HepG2 (cell line): Measurements from ENCODE around the gene KATNB1. TPM values are rescaled to one million over a fixed set of nuclear protein-coding genes. Genes with fewer than 3 reads are reported as not detected.

Source experiments
- AGO1 ChIP-seq: fragments of 200-400 bp; formaldehyde crosslinking; IDR thresholded peaks from 2 replicates; pipeline ENCODE4 v1.6.1; 2017; ENCODE audit warnings: mild to moderate bottlenecking, low read depth, low read length, moderate library complexity; ENCODE audit not compliant: poor library complexity, severe bottlenecking
- CHD2 ChIP-seq: IDR thresholded peaks from 2 replicates; pipeline ENCODE4 v1.6.1; 2011; ENCODE audit warnings: low read depth, low read length, improper control_type of control experiment
- MAFG ChIP-seq: sonication (generic); formaldehyde crosslinking; IDR thresholded peaks from 2 replicates; pipeline ENCODE4 v1.5.1; 2020; ENCODE audit warnings: mild to moderate bottlenecking, missing genetic modification reagents
- MIXL1 ChIP-seq: IDR thresholded peaks from 2 replicates; pipeline ENCODE4 v1.6.1; 2016
- MYC ChIP-seq: sonication (generic); formaldehyde crosslinking; IDR thresholded peaks from 2 replicates; pipeline ENCODE4 v1.9.0; 2021; ENCODE audit warnings: missing genetic modification reagents, borderline replicate concordance
- NFYC ChIP-seq: IDR thresholded peaks from 2 replicates; pipeline ENCODE4 v1.6.1; 2016; ENCODE audit warnings: missing genetic modification reagents, missing compliant biosample characterization
- NRL ChIP-seq: sonication (generic); formaldehyde crosslinking; IDR thresholded peaks from 2 replicates; pipeline ENCODE4 v1.5.0; 2020; ENCODE audit warnings: missing genetic modification reagents, mild to moderate bottlenecking, moderate library complexity, borderline replicate concordance
- SAP130 ChIP-seq: IDR thresholded peaks from 2 replicates; pipeline ENCODE4 v1.6.1; 2016; ENCODE audit warnings: low read depth
- SPEN ChIP-seq: sonication (generic); formaldehyde crosslinking; IDR thresholded peaks from 2 replicates; pipeline ENCODE4 v1.5.1; 2020; ENCODE audit warnings: low read depth, mild to moderate bottlenecking, missing genetic modification reagents
- STAG1 ChIP-seq: sonication (generic); formaldehyde crosslinking; IDR thresholded peaks from 2 replicates; pipeline ENCODE4 v1.4.0; 2020; ENCODE audit warnings: missing genetic modification reagents
- TBL1XR1 ChIP-seq: fragments of 150-350 bp; IDR thresholded peaks from 2 replicates; pipeline ENCODE4 v1.6.1; 2014; ENCODE audit warnings: borderline replicate concordance, low read length; ENCODE audit not compliant: partially characterized antibody
- ZBTB7B ChIP-seq: sonication (generic); formaldehyde crosslinking; IDR thresholded peaks from 2 replicates; pipeline ENCODE4 v1.4.0; 2020; ENCODE audit warnings: missing genetic modification reagents
- ZNF572 ChIP-seq: sonication (generic); formaldehyde crosslinking; IDR thresholded peaks from 2 replicates; pipeline ENCODE4 v1.5.1; 2020; ENCODE audit warnings: mild to moderate bottlenecking, missing genetic modification reagents
- ZNF605 ChIP-seq: sonication (generic); formaldehyde crosslinking; IDR thresholded peaks from 2 replicates; pipeline ENCODE4 v1.8.0; 2022; ENCODE audit warnings: mild to moderate bottlenecking, missing genetic modification reagents
- ZNF614 ChIP-seq: IDR thresholded peaks from 2 replicates; pipeline ENCODE4 v1.6.1; 2018; ENCODE audit warnings: missing biosample characterization, missing genetic modification reagents, inconsistent platforms, borderline replicate concordance
- ZNF761 ChIP-seq: sonication (generic); formaldehyde crosslinking; conservative IDR thresholded peaks from 2 replicates; pipeline ENCODE4 v1.4.0; 2020; ENCODE audit warnings: mild to moderate bottlenecking, missing genetic modification reagents
- polyA plus RNA-seq, 8 experiments: library from polyadenylated mRNA; depleted of rRNA in 3 of 8; stranded (reverse) in 7 of 8; unstranded in 1 of 8; fragments of >200 nt; fragmentation: Illumina TruSeq in 4 of 8; extraction: Trizol in 4 of 8; gene quantifications; 2 replicates each; pipeline versions ENCODE4 v1.2.1 to v1.2.3, GENCODE V29; 2011 to 2016; ENCODE audit warnings: low read depth in 4 of 8, missing spikeins in 1 of 8, mixed read lengths in 1 of 8; ENCODE audit not compliant: insufficient read depth in 1 of 8
- total RNA-seq, 5 experiments: library from RNA; depleted of rRNA; stranded (reverse); fragments of >200 nt; fragmentation: Illumina TruSeq; extraction: Trizol; gene quantifications; 2 replicates each; pipeline ENCODE4 v1.2.3, GENCODE V29; 2016; ENCODE audit warnings: low read depth in 1 of 5
- TF ChIP-seq, protein P1 (sequence below): IDR thresholded peaks from 2 replicates; pipeline ENCODE4 v1.6.1; 2016; ENCODE audit warnings: low read depth, missing genetic modification reagents, missing compliant biosample characterization
- TF ChIP-seq, protein P2 (sequence below), 2 experiments: sonication (generic) in 1 of 2; formaldehyde crosslinking in 1 of 2; IDR thresholded peaks; 2 replicates each; pipeline versions ENCODE4 v1.5.1 to v1.6.1; 2011 to 2020; ENCODE audit warnings: borderline replicate concordance in 1 of 2, low read depth in 1 of 2, low read length in 1 of 2, mild to moderate bottlenecking in 1 of 2, missing genetic modification reagents in 1 of 2, moderate library complexity in 1 of 2
- TF ChIP-seq, protein P3 (sequence below): sonication (generic); formaldehyde crosslinking; IDR thresholded peaks from 2 replicates; pipeline ENCODE4 v1.4.0; 2020; ENCODE audit warnings: missing genetic modification reagents

Gene KATNB1
- total and polyA plus RNA-seq, 2 of the 13 experiments (the other 11 are each of a cell fraction or from before 2014, with no cell fraction given) = 31.5 to 43.5 TPM

DNA sequence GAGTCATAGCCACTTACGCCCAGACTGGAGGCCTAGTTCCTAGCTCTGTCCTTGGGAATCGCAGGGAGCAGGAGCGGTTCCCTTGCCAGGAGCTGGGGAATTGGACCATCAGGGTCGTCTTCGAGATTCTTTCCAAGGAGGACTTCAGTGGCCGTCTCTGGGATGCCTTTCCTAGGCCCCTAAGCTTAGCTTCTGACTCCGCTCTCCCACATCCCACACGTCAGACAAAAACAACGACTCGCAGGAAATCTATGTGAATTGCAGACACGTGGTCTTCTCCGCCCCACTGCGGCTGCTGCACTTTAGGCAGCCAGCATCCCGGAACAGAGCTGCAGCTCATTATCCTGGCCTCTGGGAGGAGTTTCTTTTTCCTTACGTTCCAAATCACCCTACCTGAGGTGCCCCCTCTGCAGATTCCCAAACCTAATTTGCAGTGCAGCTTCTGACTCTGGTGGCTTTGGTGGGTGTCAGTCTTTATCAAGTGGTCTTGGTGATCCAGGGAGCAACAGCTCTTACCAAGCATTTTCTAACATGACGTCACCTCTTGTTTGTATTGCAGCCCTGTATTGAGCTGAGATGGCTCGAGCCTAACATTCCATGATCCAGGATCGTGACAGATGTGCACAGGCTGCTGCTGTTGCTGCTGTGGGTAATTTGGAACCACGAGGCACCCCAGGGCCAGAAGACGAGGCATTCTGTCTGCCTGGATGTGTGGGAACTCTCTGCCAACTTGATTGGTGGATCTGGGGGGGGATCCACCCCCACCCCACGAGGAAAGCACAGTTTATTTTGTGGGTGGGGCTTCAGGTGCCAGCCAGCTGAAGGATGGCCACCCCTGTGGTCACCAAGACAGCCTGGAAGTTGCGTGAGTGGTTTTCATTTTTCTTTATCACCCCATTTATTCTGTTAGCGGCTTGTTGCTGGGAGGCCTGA lies 1.1 kb downstream of the KATNB1 start (continued):
- TF ChIP-seq, protein P1, sequence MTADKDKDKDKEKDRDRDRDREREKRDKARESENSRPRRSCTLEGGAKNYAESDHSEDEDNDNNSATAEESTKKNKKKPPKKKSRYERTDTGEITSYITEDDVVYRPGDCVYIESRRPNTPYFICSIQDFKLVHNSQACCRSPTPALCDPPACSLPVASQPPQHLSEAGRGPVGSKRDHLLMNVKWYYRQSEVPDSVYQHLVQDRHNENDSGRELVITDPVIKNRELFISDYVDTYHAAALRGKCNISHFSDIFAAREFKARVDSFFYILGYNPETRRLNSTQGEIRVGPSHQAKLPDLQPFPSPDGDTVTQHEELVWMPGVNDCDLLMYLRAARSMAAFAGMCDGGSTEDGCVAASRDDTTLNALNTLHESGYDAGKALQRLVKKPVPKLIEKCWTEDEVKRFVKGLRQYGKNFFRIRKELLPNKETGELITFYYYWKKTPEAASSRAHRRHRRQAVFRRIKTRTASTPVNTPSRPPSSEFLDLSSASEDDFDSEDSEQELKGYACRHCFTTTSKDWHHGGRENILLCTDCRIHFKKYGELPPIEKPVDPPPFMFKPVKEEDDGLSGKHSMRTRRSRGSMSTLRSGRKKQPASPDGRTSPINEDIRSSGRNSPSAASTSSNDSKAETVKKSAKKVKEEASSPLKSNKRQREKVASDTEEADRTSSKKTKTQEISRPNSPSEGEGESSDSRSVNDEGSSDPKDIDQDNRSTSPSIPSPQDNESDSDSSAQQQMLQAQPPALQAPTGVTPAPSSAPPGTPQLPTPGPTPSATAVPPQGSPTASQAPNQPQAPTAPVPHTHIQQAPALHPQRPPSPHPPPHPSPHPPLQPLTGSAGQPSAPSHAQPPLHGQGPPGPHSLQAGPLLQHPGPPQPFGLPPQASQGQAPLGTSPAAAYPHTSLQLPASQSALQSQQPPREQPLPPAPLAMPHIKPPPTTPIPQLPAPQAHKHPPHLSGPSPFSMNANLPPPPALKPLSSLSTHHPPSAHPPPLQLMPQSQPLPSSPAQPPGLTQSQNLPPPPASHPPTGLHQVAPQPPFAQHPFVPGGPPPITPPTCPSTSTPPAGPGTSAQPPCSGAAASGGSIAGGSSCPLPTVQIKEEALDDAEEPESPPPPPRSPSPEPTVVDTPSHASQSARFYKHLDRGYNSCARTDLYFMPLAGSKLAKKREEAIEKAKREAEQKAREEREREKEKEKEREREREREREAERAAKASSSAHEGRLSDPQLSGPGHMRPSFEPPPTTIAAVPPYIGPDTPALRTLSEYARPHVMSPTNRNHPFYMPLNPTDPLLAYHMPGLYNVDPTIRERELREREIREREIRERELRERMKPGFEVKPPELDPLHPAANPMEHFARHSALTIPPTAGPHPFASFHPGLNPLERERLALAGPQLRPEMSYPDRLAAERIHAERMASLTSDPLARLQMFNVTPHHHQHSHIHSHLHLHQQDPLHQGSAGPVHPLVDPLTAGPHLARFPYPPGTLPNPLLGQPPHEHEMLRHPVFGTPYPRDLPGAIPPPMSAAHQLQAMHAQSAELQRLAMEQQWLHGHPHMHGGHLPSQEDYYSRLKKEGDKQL (CRISPR knock-in tag) = no peak
- 0 out of 2 replicates have a peak, but pooled peaks have one; percentile 55 for TF ChIP-seq ZBTB7B (CRISPR knock-in tag)
- 0 out of 2 replicates have a peak, but pooled peaks have one; percentile 28 for TF ChIP-seq ZNF614 (CRISPR knock-in tag)
- no peak for TF ChIP-seq ZNF761
- TF ChIP-seq, protein P2, sequence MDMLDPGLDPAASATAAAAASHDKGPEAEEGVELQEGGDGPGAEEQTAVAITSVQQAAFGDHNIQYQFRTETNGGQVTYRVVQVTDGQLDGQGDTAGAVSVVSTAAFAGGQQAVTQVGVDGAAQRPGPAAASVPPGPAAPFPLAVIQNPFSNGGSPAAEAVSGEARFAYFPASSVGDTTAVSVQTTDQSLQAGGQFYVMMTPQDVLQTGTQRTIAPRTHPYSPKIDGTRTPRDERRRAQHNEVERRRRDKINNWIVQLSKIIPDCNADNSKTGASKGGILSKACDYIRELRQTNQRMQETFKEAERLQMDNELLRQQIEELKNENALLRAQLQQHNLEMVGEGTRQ (IDR thresholded peaks at IDR 0.05; ENCODE audit: low read depth, low read length) = peak; percentile 52; the same call in 1 of the 2 replicates
- TF ChIP-seq, protein P2 (CRISPR knock-in tag; IDR thresholded peaks at IDR 0.05; ENCODE audit: borderline replicate concordance) = peak; percentile 73
- 0 out of 2 replicates have a peak, but pooled peaks have one; percentile 80 for TF ChIP-seq ZNF572
- TF ChIP-seq CHD2 = peak; percentile 38; the same call in 1 of the 2 replicates
- TF ChIP-seq MIXL1 (CRISPR knock-in tag) = no peak
- peak; percentile 47; the same call in 1 of the 2 replicates for TF ChIP-seq ZNF605
- no peak for TF ChIP-seq AGO1
- peak; percentile 52 for TF ChIP-seq STAG1 (CRISPR knock-in tag)
- TF ChIP-seq NFYC (CRISPR knock-in tag) = peak; percentile 32
- TF ChIP-seq SPEN = peak; percentile 5; the same call in 1 of the 2 replicates
- TF ChIP-seq SAP130 (CRISPR knock-in tag) = peak; percentile 92
- TF ChIP-seq TBL1XR1 = peak; percentile 46
- no peak for TF ChIP-seq MAFG
- TF ChIP-seq, protein P3, sequence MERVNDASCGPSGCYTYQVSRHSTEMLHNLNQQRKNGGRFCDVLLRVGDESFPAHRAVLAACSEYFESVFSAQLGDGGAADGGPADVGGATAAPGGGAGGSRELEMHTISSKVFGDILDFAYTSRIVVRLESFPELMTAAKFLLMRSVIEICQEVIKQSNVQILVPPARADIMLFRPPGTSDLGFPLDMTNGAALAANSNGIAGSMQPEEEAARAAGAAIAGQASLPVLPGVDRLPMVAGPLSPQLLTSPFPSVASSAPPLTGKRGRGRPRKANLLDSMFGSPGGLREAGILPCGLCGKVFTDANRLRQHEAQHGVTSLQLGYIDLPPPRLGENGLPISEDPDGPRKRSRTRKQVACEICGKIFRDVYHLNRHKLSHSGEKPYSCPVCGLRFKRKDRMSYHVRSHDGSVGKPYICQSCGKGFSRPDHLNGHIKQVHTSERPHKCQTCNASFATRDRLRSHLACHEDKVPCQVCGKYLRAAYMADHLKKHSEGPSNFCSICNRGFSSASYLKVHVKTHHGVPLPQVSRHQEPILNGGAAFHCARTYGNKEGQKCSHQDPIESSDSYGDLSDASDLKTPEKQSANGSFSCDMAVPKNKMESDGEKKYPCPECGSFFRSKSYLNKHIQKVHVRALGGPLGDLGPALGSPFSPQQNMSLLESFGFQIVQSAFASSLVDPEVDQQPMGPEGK (CRISPR knock-in tag) = peak; percentile 61
- TF ChIP-seq MYC (CRISPR knock-in tag) = peak; percentile 81
- TF ChIP-seq NRL (CRISPR knock-in tag) = 0 out of 2 replicates have a peak, but pooled peaks have one; percentile 14
